GM23338 (cell line): ENCODE data around the gene SPATA25. TPM values are rescaled to one million over a fixed set of nuclear protein-coding genes. Genes with fewer than 3 reads are reported as not detected.

Source experiments
- ATAC-seq: fragments of 200-7000 bp; cut with Tn5 transposase; 3 replicates; pipeline ENCODE4 v1.9.1; 2020
- DNase-seq: peaks from one replicate; pipeline ENCODE4 v3.0.0-alpha.2; 2015; ENCODE audit warnings: low spot score
- H2AFZ ChIP-seq: fragments of 200-600 bp; sonication (generic); 2 replicates; pipeline ENCODE4 v1.8.0; 2016; ENCODE audit warnings: antibody characterized with exemption, mild to moderate bottlenecking, moderate library complexity
- H3F3A ChIP-seq: fragments of 200-600 bp; sonication (generic); replicated peaks from 2 replicates; pipeline ENCODE4 v1.8.0; 2017; ENCODE audit warnings: antibody characterized with exemption, mixed run types, low read depth
- H3K27ac ChIP-seq: fragments of 200-600 bp; sonication (generic); 2 replicates; pipeline ENCODE4 v1.6.1; 2016; ENCODE audit warnings: low read depth
- H3K27me3 ChIP-seq: fragments of 200-600 bp; sonication (generic); 2 replicates; pipeline ENCODE4 v1.8.0; 2016; ENCODE audit warnings: mild to moderate bottlenecking, mixed run types, moderate library complexity; ENCODE audit not compliant: insufficient read depth
- H3K36me3 ChIP-seq: fragments of 200-600 bp; sonication (generic); 2 replicates; pipeline ENCODE4 v1.8.0; 2016; ENCODE audit warnings: mild to moderate bottlenecking; ENCODE audit not compliant: insufficient read depth
- H3K4me1 ChIP-seq: fragments of 200-600 bp; sonication (generic); 2 replicates; pipeline ENCODE4 v1.8.0; 2016; ENCODE audit warnings: mild to moderate bottlenecking, moderate library complexity; ENCODE audit not compliant: insufficient read depth
- H3K4me2 ChIP-seq: fragments of 200-600 bp; sonication (generic); 2 replicates; pipeline ENCODE4 v1.7.1; 2017; ENCODE audit warnings: mixed run types
- H3K4me3 ChIP-seq: fragments of 200-600 bp; sonication (generic); 2 replicates; pipeline ENCODE4 v1.6.1; 2016; ENCODE audit warnings: mixed run types
- H3K79me2 ChIP-seq: fragments of 200-600 bp; sonication (generic); replicated peaks from 2 replicates; pipeline ENCODE4 v1.8.0; 2017; ENCODE audit warnings: mild to moderate bottlenecking; ENCODE audit not compliant: insufficient read depth
- H3K9me2 ChIP-seq: fragments of 200-600 bp; sonication (generic); 2 replicates; pipeline ENCODE4 v1.8.0; 2017; ENCODE audit not compliant: insufficient read depth
- H4K20me1 ChIP-seq: fragments of 200-600 bp; sonication (generic); replicated peaks from 2 replicates; pipeline ENCODE4 v1.8.0; 2017; ENCODE audit warnings: mild to moderate bottlenecking; ENCODE audit not compliant: insufficient read depth
- H3K27ac Mint-ChIP-seq: 2 replicates; pipeline ENCODE4 v1.8.0; 2020; ENCODE audit warnings: inconsistent platforms, mild to moderate bottlenecking, moderate library complexity, mixed read lengths
- H3K27me3 Mint-ChIP-seq: 3 replicates; pipeline ENCODE4 v1.8.0; 2022; ENCODE audit warnings: low read depth, mild to moderate bottlenecking, moderate library complexity, mixed read lengths, inconsistent platforms; ENCODE audit not compliant: insufficient read depth, poor library complexity
- H3K36me3 Mint-ChIP-seq: 3 replicates; pipeline ENCODE4 v1.8.0; 2021; ENCODE audit warnings: low read depth, mild to moderate bottlenecking, inconsistent platforms, moderate library complexity, mixed read lengths
- H3K4me1 Mint-ChIP-seq: 3 replicates; pipeline ENCODE4 v1.8.0; 2020; ENCODE audit warnings: mild to moderate bottlenecking, inconsistent platforms, mixed read lengths
- H3K4me3 Mint-ChIP-seq: 3 replicates; pipeline ENCODE4 v1.8.0; 2021; ENCODE audit warnings: moderate library complexity, mild to moderate bottlenecking, inconsistent platforms, mixed read lengths
- H3K9me3 Mint-ChIP-seq: 3 replicates; pipeline ENCODE4 v1.8.0; 2020; ENCODE audit warnings: moderate library complexity, mild to moderate bottlenecking, inconsistent platforms, mixed read lengths
- CREB1 ChIP-seq: fragments of 250-450 bp; sonication (Bioruptor Pico); IDR thresholded peaks from 2 replicates; pipeline ENCODE4 v1.5.0; 2020; ENCODE audit warnings: low read depth, mild to moderate bottlenecking, moderate library complexity
- EZH2 ChIP-seq: fragments of 200-600 bp; sonication (generic); IDR thresholded peaks from one replicate; pipeline ENCODE4 v1.8.0; 2017; ENCODE audit warnings: antibody characterized with exemption, mild to moderate bottlenecking, low read depth; ENCODE audit not compliant: unreplicated experiment
- EZH2phosphoT487 ChIP-seq: fragments of 200-600 bp; sonication (generic); IDR thresholded peaks from one replicate; pipeline ENCODE4 v1.8.1; 2018; ENCODE audit warnings: antibody characterized with exemption; ENCODE audit not compliant: unreplicated experiment
- JUNB ChIP-seq: IDR thresholded peaks from one replicate; pipeline ENCODE4 v1.6.1; 2016; ENCODE audit warnings: antibody characterized with exemption; ENCODE audit not compliant: unreplicated experiment
- NANOG ChIP-seq: IDR thresholded peaks from 2 replicates; pipeline ENCODE4 v1.6.1; 2016; ENCODE audit warnings: antibody characterized with exemption, borderline replicate concordance
- POLR2AphosphoS5 ChIP-seq: IDR thresholded peaks from 2 replicates; pipeline ENCODE4 v1.6.1; 2016; ENCODE audit warnings: antibody characterized with exemption, low read depth
- STAT1 ChIP-seq: IDR thresholded peaks from one replicate; pipeline ENCODE4 v1.6.1; 2016; ENCODE audit warnings: antibody characterized with exemption; ENCODE audit not compliant: unreplicated experiment
- ZNF114 ChIP-seq: fragments of 250-450 bp; sonication (Bioruptor Pico); IDR thresholded peaks from 2 replicates; pipeline ENCODE4 v1.5.0; 2020; ENCODE audit warnings: mild to moderate bottlenecking, moderate library complexity
- ZNF331 ChIP-seq: fragments of 250-450 bp; sonication (Bioruptor Pico); IDR thresholded peaks from 2 replicates; pipeline ENCODE4 v1.5.0; 2020; ENCODE audit warnings: low read depth, mild to moderate bottlenecking, moderate library complexity
- polyA plus RNA-seq: library from polyadenylated mRNA; unstranded; fragments of >200 nt; fragmentation: Nextera tagmentation; extraction: Ambion mirVana; gene quantifications from 2 replicates; pipeline ENCODE4 v1.2.1, GENCODE V29; 2016
- total RNA-seq: library from RNA; depleted of rRNA; stranded (reverse); fragments of >200 nt; shearing (Covaris generic); gene quantifications from 2 replicates; pipeline ENCODE4 v1.2.3, GENCODE V29; 2014
- TF ChIP-seq, protein P1 (sequence below), 2 experiments: fragments of 200-600 bp in 1 of 2; sonication (generic) in 1 of 2; conservative IDR thresholded peaks; 2 replicates each; pipeline versions ENCODE4 v1.5.1 to v1.6.1; 2016 to 2017; ENCODE audit warnings: antibody characterized with exemption in 2 of 2, low read depth in 2 of 2, mild to moderate bottlenecking in 2 of 2, moderate library complexity in 1 of 2
- TF ChIP-seq, protein P2 (sequence below): IDR thresholded peaks from one replicate; pipeline ENCODE4 v1.6.1; 2018; ENCODE audit warnings: antibody characterized with exemption; ENCODE audit not compliant: unreplicated experiment
- TF ChIP-seq, protein P3 (sequence below): IDR thresholded peaks from 2 replicates; pipeline ENCODE4 v1.6.1; 2016; ENCODE audit warnings: antibody characterized with exemption
- TF ChIP-seq, protein P4 (sequence below): fragments of 250-450 bp; sonication (Bioruptor Pico); IDR thresholded peaks from 2 replicates; pipeline ENCODE4 v1.5.0; 2020; ENCODE audit warnings: mild to moderate bottlenecking, moderate library complexity

SPATA25 gene
- total and polyA plus RNA-seq, 2 experiments from 2014 or later = 7.5 TPM; not detected in 1

DNA sequence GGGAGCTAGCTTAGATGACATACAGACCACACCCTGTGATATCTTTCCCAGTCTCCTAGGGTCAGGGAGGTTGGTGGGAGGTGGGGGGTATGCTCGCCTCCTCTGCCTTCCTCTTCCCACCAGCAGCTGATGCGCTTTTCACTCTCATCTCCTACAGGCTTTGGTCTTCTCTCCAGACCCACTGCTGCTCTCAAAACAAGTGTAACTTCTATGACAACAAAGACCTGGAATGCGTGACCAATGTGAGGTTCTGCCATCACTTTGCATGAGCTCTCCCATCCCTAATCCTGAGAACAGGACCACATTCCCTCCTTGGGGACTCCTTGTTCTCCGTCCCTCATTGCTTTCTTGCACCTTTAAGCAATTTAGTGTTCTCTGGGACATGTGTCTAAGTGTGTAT is 6.4 kb upstream of the SPATA25 start:
- no peak overlapping the region for H3K27ac ChIP-seq
- DNase-seq (no peak), ATAC-seq (no peak)
- no peak overlapping the region for H2AFZ ChIP-seq
- H3K4me1 Mint-ChIP-seq = peaks cover 14% of the 10 kb centered on the region; the same call in 2 of the 3 replicates
- H3K4me3 ChIP-seq = no peak overlapping the region
- no peaks in the 10 kb centered on the region for H3K9me2 ChIP-seq
- H3K79me2 ChIP-seq = 0 out of 2 replicates have a peak, but pooled peaks cover 5% of the 10 kb centered on the region
- no peaks in the 10 kb centered on the region for H3K36me3 ChIP-seq
- peaks cover 3% of the 10 kb centered on the region; the same call in 1 of the 3 replicates for H3K9me3 Mint-ChIP-seq
- peaks cover 42% of the 10 kb centered on the region for H3K36me3 Mint-ChIP-seq
- peaks cover 21% of the 10 kb centered on the region for H3K27me3 Mint-ChIP-seq
- H3K4me2 ChIP-seq = no peak overlapping the region
- 0 out of 2 replicates have a peak, but pooled peaks cover 6% of the 10 kb centered on the region for H3F3A ChIP-seq
- TF ChIP-seq JUNB = no peak
- TF ChIP-seq, protein P1, sequence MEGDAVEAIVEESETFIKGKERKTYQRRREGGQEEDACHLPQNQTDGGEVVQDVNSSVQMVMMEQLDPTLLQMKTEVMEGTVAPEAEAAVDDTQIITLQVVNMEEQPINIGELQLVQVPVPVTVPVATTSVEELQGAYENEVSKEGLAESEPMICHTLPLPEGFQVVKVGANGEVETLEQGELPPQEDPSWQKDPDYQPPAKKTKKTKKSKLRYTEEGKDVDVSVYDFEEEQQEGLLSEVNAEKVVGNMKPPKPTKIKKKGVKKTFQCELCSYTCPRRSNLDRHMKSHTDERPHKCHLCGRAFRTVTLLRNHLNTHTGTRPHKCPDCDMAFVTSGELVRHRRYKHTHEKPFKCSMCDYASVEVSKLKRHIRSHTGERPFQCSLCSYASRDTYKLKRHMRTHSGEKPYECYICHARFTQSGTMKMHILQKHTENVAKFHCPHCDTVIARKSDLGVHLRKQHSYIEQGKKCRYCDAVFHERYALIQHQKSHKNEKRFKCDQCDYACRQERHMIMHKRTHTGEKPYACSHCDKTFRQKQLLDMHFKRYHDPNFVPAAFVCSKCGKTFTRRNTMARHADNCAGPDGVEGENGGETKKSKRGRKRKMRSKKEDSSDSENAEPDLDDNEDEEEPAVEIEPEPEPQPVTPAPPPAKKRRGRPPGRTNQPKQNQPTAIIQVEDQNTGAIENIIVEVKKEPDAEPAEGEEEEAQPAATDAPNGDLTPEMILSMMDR (conservative IDR thresholded peaks at IDR 0.05; ENCODE audit: low read depth in 2 of 2) = no peak
- TF ChIP-seq, protein P2, sequence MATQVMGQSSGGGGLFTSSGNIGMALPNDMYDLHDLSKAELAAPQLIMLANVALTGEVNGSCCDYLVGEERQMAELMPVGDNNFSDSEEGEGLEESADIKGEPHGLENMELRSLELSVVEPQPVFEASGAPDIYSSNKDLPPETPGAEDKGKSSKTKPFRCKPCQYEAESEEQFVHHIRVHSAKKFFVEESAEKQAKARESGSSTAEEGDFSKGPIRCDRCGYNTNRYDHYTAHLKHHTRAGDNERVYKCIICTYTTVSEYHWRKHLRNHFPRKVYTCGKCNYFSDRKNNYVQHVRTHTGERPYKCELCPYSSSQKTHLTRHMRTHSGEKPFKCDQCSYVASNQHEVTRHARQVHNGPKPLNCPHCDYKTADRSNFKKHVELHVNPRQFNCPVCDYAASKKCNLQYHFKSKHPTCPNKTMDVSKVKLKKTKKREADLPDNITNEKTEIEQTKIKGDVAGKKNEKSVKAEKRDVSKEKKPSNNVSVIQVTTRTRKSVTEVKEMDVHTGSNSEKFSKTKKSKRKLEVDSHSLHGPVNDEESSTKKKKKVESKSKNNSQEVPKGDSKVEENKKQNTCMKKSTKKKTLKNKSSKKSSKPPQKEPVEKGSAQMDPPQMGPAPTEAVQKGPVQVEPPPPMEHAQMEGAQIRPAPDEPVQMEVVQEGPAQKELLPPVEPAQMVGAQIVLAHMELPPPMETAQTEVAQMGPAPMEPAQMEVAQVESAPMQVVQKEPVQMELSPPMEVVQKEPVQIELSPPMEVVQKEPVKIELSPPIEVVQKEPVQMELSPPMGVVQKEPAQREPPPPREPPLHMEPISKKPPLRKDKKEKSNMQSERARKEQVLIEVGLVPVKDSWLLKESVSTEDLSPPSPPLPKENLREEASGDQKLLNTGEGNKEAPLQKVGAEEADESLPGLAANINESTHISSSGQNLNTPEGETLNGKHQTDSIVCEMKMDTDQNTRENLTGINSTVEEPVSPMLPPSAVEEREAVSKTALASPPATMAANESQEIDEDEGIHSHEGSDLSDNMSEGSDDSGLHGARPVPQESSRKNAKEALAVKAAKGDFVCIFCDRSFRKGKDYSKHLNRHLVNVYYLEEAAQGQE = no peak
- TF ChIP-seq NANOG = no peak
- TF ChIP-seq ZNF331 (CRISPR knock-in tag) = no peak
- TF ChIP-seq, protein P3, sequence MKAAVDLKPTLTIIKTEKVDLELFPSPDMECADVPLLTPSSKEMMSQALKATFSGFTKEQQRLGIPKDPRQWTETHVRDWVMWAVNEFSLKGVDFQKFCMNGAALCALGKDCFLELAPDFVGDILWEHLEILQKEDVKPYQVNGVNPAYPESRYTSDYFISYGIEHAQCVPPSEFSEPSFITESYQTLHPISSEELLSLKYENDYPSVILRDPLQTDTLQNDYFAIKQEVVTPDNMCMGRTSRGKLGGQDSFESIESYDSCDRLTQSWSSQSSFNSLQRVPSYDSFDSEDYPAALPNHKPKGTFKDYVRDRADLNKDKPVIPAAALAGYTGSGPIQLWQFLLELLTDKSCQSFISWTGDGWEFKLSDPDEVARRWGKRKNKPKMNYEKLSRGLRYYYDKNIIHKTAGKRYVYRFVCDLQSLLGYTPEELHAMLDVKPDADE = no peak
- no peak for TF ChIP-seq ZNF114 (CRISPR knock-in tag)
- no peak for TF ChIP-seq POLR2AphosphoS5
- TF ChIP-seq, protein P4, sequence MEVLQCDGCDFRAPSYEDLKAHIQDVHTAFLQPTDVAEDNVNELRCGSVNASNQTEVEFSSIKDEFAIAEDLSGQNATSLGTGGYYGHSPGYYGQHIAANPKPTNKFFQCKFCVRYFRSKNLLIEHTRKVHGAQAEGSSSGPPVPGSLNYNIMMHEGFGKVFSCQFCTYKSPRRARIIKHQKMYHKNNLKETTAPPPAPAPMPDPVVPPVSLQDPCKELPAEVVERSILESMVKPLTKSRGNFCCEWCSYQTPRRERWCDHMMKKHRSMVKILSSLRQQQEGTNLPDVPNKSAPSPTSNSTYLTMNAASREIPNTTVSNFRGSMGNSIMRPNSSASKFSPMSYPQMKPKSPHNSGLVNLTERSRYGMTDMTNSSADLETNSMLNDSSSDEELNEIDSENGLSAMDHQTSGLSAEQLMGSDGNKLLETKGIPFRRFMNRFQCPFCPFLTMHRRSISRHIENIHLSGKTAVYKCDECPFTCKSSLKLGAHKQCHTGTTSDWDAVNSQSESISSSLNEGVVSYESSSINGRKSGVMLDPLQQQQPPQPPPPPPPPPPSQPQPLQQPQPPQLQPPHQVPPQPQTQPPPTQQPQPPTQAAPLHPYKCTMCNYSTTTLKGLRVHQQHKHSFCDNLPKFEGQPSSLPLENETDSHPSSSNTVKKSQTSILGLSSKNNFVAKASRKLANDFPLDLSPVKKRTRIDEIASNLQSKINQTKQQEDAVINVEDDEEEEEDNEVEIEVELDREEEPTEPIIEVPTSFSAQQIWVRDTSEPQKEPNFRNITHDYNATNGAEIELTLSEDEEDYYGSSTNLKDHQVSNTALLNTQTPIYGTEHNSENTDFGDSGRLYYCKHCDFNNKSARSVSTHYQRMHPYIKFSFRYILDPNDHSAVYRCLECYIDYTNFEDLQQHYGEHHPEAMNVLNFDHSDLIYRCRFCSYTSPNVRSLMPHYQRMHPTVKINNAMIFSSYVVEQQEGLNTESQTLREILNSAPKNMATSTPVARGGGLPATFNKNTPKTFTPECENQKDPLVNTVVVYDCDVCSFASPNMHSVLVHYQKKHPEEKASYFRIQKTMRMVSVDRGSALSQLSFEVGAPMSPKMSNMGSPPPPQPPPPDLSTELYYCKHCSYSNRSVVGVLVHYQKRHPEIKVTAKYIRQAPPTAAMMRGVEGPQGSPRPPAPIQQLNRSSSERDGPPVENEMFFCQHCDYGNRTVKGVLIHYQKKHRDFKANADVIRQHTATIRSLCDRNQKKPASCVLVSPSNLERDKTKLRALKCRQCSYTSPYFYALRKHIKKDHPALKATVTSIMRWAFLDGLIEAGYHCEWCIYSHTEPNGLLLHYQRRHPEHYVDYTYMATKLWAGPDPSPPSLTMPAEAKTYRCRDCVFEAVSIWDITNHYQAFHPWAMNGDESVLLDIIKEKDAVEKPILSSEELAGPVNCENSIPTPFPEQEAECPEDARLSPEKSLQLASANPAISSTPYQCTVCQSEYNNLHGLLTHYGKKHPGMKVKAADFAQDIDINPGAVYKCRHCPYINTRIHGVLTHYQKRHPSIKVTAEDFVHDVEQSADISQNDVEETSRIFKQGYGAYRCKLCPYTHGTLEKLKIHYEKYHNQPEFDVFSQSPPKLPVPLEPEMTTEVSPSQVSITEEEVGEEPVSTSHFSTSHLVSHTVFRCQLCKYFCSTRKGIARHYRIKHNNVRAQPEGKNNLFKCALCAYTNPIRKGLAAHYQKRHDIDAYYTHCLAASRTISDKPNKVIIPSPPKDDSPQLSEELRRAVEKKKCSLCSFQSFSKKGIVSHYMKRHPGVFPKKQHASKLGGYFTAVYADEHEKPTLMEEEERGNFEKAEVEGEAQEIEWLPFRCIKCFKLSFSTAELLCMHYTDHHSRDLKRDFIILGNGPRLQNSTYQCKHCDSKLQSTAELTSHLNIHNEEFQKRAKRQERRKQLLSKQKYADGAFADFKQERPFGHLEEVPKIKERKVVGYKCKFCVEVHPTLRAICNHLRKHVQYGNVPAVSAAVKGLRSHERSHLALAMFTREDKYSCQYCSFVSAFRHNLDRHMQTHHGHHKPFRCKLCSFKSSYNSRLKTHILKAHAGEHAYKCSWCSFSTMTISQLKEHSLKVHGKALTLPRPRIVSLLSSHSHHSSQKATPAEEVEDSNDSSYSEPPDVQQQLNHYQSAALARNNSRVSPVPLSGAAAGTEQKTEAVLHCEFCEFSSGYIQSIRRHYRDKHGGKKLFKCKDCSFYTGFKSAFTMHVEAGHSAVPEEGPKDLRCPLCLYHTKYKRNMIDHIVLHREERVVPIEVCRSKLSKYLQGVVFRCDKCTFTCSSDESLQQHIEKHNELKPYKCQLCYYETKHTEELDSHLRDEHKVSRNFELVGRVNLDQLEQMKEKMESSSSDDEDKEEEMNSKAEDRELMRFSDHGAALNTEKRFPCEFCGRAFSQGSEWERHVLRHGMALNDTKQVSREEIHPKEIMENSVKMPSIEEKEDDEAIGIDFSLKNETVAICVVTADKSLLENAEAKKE = no peak
- TF ChIP-seq EZH2phosphoT487 = no peak
- no peak for TF ChIP-seq EZH2
- TF ChIP-seq CREB1 (CRISPR knock-in tag) = no peak
- TF ChIP-seq STAT1 = no peak
- H3K27ac Mint-ChIP-seq = no peak overlapping the region
- H3K27me3 ChIP-seq = no peaks in the 10 kb centered on the region
- no peak overlapping the region for H3K4me3 Mint-ChIP-seq
- H4K20me1 ChIP-seq = no peaks in the 10 kb centered on the region
- peaks cover 3% of the 10 kb centered on the region; the same call in 1 of the 2 replicates for H3K4me1 ChIP-seq
